ENCODE results near the gene TBX1. TPM values are rescaled to one million over a fixed set of nuclear protein-coding genes. Genes with fewer than 3 reads are reported as not detected.

TBX1 gene
- total RNA-seq (under 1 TPM in 2 of 5 donors, not detected in 3; 0.43 to 0.73 TPM), polyA plus RNA-seq (1 to 10 TPM in 1 of 3 donors, under 1 TPM in 1, not detected in 1; 0.62 to 1.1 TPM)
- long read RNA-seq, donor 1, result 0 reads
- long read RNA-seq, donor 2, partial matches to known transcripts, result 0 of 1 reads
- long read RNA-seq, donor 2, other reads (novel, unspliced or antisense), result 0 of 1 reads
- long read RNA-seq, donor 3, result 0 reads
- long read RNA-seq, donor 4, result 0 reads
- long read RNA-seq, donor 5, result 0 reads
- long read RNA-seq, donor 6, result 0 reads
- long read RNA-seq, donor 7, result 0 reads
- long read RNA-seq, donor 8, result 0 reads
- long read RNA-seq, donor 9, result 0 reads
- long read RNA-seq, donor 10, result 0 reads

GRCh38 chr22:19760058-19760950, at the start of gene TBX1:
TSS of gene TBX1 (plus strand) at chr22:19760778. CDS start at chr22:19760844, 66 bp downstream.
- TF ChIP-seq POLR2AphosphoS5 (IDR thresholded peaks at IDR 0.05), result no peak
- TF ChIP-seq EP300 (IDR thresholded peaks at IDR 0.05), result no peak
- TF ChIP-seq CTCF (IDR thresholded peaks at IDR 0.05), result no peak
- no peak for TF ChIP-seq POLR2A (IDR thresholded peaks at IDR 0.05)
- no peak within 1 kb of the TSS for H3K27ac ChIP-seq
- H3K4me3 ChIP-seq, result peak within 1 kb of the TSS; percentile 12 to 42 (median 31)
- DNase-seq, result no peak
- no peaks in the 10 kb centered on the region for H3K9me3 ChIP-seq
- H3K4me1 ChIP-seq, result peaks cover 30 to 57% (median 46%) of the 10 kb centered on the region in 4 donors
- no peaks in the 10 kb centered on the region for H3K36me3 ChIP-seq
- H3K27me3 ChIP-seq, result peaks cover 30 to 95% (median 94%) of the 10 kb centered on the region in 3 donors
- intact Hi-C loops (cut with DNase I; ENCODE audit: low total_unique reads), result no loop called here
- WGBS, 5 donors, result 4 to 7% (median 7%) methylated on average over 26 to 65 of the region's 79 CpGs

GRCh38 chr22:19713245-19713644, 47.3 kb upstream of the TBX1 start:
- Histone ChIP-seq H3K27me3 (peaks cover 0 to 64% (median 16%) of the 10 kb centered on the region in 3 donors), H3K27ac (no peak overlapping the region), H3K9me3 (no peaks in the 10 kb centered on the region), H3K4me3 (no peak overlapping the region), H3K4me1 (peaks cover 6 to 39% (median 32%) of the 10 kb centered on the region in 4 donors), H3K36me3 (no peaks in the 10 kb centered on the region)
- DNase-seq, result no peak
- 89 to 92% (median 91%) methylated on average over 10 to 13 of the region's 13 CpGs for WGBS, 5 donors
- intact Hi-C loops (cut with DNase I; ENCODE audit: low total_unique reads), result no loop called here
- no peak for TF ChIP-seq POLR2A (IDR thresholded peaks at IDR 0.05)
- no peak for TF ChIP-seq POLR2AphosphoS5 (IDR thresholded peaks at IDR 0.05)
- TF ChIP-seq CTCF (IDR thresholded peaks at IDR 0.05), result no peak
- TF ChIP-seq EP300 (IDR thresholded peaks at IDR 0.05), result no peak

- 0 to 59% (median 26%) methylated on average over 2 to 38 of the region's 38 CpGs for WGBS, 5 donors
- peak overlapping the region; percentile 62 to 82 (median 72) for H3K4me3 ChIP-seq
Measured at GRCh38 chr22:19713650-19714311, 46.8 kb upstream of the TBX1 start.

More at GRCh38 chr22:19713650-19714311, 46.8 kb upstream of the TBX1 start:
- peak in 1 of 2 donors; percentile 62 for DNase-seq
- intact Hi-C loops (cut with DNase I; ENCODE audit: low total_unique reads), result no loop called here
- no peak for TF ChIP-seq EP300 (IDR thresholded peaks at IDR 0.05)
- TF ChIP-seq POLR2AphosphoS5 (IDR thresholded peaks at IDR 0.05), result no peak
- no peak for TF ChIP-seq POLR2A (IDR thresholded peaks at IDR 0.05)
- no peak for TF ChIP-seq CTCF (IDR thresholded peaks at IDR 0.05)
- H3K27ac ChIP-seq, result peak overlapping the region in 1 of 5 donors; percentile 42
- no peaks in the 10 kb centered on the region for H3K36me3 ChIP-seq
- peaks cover 12 to 44% (median 37%) of the 10 kb centered on the region in 4 donors for H3K4me1 ChIP-seq
- no peaks in the 10 kb centered on the region for H3K9me3 ChIP-seq
- H3K27me3 ChIP-seq, result peaks cover 0 to 64% (median 21%) of the 10 kb centered on the region in 3 donors

All from stomach (tissue), 19 donors.